Measurements from ENCODE around the gene ARHGEF28.

DNA sequence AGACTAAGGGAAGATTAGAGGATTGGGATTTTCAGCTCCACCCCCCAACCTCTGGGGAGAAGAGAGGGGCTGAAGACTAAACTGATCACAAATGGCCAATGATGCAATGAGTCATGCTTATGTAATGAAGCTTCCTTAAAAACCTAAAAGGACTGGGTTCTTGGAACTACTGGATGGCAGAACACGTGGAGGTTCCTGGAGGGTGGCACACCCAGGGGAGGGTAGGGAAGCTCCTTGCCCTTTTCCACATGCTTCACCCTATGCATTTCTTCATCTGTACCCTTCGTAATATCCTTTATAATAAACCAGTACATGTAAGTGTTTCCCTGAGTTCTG, 48.6 kb downstream of the ARHGEF28 start:
- TF ChIP-seq CTCF (IDR thresholded peaks at IDR 0.05; ENCODE audit: borderline replicate concordance, extremely low read depth, low read length, poor library complexity, severe bottlenecking) (no peak), EZH2 (IDR thresholded peaks at IDR 0.05; ENCODE audit: borderline replicate concordance, low read depth, low read length, severe bottlenecking) (no peak)

Data from DND-41 (cell line).